Body of pancreas (tissue), 4 donors: ENCODE results near the gene RBM20.

Experiments
- CTCF ChIP-seq, 7 experiments: fragments of 450-650 bp in 4 of 7; fragments of 200-600 bp in 3 of 7; sonication (generic) in 3 of 7; IDR thresholded peaks; one replicate each; pipeline ENCODE4 v1.5.1; 2016 to 2019; ENCODE audit warnings: antibody characterized with exemption in 7 of 7
- POLR2A ChIP-seq, 3 donors: fragments of 450-650 bp; IDR thresholded peaks; one replicate each; pipeline ENCODE4 v1.6.1; 2016; ENCODE audit warnings: antibody characterized with exemption in 3 of 3, mild to moderate bottlenecking in 2 of 3

GRCh38 chr10:110852255-110852896 lies 208.2 kb downstream of the RBM20 start:
- TF ChIP-seq CTCF (IDR thresholded peaks at IDR 0.05) (peak in 1 of 7 experiments; percentile 19), POLR2A (IDR thresholded peaks at IDR 0.05) (peak in 2 of 3 donors; percentile 36 to 39)
